Measurements from ENCODE around the gene ALDH1A2.
"Not testable (repeated sequence)": the region's sequence is repeated elsewhere in the genome, so short reads cannot be mapped to it uniquely, and the experiment has no call there.

ALDH1A2 gene

DNA sequence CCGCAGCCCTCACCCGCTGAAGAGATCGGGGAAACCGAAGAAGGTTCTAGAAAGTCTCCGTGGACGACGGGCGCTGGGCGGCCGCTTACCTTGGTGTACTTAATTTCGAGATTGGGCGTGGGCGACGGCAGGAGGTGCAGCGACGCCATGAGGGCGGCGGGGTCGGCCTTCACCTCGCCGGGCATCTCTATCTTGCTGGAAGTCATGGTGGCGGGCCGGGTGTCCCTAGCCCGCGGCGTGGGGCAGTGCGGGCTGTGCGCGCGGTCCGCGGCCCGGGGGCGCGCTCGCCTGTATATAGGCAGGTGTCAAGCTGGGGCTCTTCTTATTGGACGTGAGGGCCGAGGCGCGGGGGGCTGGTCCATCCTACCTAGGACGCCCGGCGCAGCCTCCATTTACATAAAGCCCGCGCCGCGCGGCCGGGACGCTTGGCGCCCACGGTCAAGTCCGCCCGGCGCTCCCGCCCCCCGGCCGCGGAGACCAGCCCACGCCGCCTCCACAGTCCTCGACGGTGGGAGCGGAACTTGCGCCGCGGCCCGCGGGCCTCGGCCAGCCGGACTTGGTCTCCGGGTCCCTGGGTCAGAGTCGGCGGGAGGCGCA is at the start of gene ALDH1A2:
ALDH1A2 (minus strand) TSS at position 267 of the 597 bp plus-strand sequence; CDS start at position 206, 61 bp downstream.
- DNase-seq = no peak

DNA sequence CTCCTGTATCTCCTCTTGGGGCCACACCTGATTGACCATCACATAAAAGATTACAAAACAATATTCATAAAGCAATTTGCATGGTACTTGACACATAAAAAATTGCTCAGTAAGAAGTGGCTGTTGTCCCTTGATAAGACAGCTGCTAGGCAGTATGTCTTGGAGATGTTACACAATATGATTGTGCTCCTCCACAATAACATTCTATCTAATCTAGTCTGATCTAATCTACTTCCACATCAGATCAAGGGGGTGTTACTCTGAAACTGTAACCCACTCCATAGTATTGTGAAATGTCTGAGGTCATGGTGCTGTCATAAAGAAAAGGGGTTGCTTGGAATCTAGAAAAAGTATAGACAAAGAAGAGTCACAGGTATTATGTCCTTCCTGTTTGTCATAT is 49.3 kb upstream of the ALDH1A2 start:
- no peak for DNase-seq

DNA sequence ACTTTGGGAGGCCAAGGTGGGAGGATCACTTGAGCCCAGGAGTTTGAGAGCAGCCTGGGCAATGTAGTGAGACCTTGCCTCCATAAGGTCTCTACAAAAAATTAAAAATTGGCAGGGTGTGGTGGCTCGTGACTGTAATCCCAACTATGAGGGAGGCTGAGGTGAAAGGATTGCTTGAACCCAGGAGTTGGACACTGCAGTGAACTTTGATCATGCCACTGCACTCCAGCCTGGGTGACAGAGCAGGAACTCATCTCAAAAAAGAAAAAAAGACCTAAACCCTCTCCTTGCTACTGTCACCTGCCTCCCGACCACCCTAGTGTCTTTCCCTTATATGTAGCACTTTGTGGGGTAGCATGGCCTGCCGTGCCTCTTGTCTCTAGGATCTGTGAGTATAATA is 48.9 kb upstream of the ALDH1A2 start:
- no peak for DNase-seq

DNA sequence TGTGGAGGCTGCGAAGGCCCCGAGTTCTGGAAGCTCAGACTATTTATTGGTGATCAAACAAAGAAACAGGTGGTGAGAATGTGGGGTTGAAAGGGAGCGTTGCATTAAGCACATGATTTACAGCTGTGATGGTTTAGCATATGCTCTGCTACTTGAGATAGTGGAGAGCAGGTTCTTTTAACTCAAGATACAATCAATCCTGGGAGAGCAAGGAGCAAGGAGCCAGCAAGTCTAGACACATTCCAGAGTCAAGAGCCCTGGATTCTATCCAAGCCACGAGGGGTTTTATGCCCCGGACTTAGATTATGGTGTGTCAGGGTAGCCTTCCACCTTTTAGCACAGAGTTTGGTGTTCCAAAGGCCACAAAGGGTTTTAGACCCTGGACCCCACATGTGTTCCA is 47.8 kb upstream of the ALDH1A2 start:
- not testable (repeated sequence) for DNase-seq

DNA sequence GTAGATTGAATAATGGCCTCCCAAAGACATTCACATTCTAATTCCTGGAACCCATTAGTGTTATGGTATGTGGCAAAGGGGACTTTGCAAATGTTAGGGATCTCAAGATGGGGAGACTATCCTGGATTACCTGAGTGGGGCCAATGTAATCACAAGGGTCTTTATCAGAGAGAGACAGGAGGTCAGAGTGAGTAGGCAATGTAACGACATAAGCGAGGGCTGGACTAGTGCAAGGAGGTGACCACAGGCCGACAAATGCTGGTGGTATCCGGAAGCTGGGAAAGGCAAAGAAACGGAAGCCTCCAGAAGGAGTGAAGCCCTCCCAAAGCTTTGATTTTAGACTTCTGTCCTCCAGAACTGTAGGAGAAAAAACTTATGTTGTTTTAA is 46.2 kb upstream of the ALDH1A2 start:
- no peak for DNase-seq

DNA sequence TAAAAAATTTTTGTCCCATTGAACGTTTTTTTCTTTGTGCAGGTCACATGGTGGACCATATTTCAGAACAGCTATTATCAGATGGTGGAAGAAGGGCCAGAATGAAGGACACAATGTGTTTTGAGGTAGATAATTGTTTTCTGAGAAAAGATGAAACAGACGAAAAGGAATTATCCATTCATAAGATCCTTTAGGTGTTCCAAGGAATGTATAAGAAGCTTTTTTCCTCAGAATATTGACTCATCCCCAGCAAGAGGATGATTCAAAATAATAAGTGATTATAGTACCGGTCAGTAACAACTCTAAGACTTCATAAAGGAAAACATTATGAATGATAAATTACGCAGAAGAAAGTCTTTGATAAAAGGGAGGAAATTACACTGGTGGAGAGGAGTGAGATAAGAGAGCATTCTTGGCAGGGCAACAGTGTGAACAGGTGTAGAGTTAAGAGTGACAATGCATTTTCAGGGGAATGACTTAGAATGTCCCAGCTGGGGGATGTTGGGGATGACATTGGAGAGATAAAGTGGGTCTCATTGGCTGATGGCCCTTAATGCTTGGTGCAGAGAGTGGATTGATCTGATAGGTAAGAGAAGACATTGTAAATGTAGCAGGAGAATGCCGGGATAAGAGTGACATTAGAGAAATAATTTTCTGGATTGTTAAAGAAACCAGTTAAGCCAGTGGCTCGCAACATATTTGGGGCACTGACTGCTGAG is 45.6 kb upstream of the ALDH1A2 start:
- no peak for DNase-seq

DNA sequence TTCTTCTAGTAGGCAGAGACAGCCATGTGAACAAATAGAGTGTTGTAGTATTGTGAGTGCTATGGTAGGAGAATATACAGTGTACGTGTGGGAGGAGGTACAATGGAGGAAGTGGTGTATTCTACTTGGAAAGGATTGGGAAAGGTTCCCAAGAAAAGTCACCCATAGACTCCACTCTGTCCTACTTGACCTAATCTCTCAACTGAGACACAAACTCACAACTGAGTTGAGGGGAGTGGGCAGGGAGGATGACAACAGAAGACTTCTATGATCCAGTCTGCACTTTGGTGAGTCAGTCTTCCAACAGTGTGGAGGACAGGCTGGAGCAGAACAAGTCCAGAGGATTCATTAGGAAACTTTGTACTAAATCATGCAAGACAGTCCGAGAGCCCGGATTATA is 43.9 kb upstream of the ALDH1A2 start:
- no peak for DNase-seq

DNA sequence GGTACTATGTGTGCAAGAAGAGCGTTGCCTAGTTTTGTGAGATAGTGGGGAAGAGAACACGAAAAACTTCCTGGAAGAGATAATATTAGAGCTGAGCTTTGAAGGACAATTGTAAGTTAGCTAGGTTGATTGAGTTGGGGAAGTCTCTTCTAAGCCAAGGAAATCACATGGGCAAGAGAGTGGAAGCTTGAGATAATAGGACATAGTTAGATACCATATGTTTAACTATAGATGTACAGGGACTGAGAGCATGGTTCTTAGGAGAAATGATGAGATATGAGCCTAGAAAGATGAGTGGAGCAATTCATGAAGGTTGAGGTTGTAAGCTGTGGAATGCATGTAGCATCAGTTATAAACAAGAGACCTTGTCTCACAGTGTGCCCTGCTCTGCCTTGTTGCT is 42.6 kb upstream of the ALDH1A2 start:
- DNase-seq = no peak

DNA sequence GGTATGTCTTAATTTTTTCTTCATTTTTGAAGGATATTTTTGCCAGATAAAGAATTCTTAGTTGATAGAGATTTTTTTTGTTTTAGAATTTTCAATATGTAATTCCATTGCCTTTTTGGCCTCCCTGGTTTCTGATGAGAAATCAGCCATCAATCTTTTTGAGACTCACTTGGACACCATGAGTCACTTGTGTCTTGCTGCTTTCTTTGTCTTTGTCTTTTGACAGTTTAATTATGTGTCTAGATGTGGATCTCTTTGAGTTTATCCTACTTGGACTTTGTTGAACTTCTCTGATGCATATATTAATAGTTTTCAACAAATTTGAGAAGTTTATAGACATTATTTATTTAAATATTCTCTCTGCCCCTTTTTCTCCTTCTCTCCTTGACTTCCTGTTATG is 38.0 kb upstream of the ALDH1A2 start:
- no peak for DNase-seq

DNA sequence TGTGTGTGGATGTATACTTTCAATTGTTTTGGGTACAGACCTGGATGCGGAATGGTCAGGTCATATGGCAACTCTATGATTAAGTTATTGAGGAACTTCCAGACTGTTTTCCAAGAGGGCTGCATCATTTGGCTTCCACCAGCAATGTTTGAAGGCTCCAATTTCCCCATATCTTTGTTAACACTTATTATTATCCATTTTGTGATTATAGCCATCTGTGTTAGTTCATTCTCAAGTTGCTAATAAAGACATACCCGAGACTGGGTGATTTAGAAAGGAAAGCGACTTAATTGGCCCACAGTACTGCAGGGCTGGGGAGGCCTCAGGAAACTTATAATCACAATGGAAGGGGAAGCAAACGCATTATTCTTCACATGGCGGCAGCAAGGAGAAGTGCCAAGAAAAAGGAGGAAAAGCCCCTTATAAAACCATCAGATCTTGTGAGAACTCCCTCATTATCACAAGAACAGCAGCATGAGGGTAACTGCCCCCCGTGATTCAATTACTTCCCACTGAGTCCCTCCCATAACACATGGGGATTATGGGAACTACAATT is 31.1 kb upstream of the ALDH1A2 start:
- no peak for DNase-seq

DNA sequence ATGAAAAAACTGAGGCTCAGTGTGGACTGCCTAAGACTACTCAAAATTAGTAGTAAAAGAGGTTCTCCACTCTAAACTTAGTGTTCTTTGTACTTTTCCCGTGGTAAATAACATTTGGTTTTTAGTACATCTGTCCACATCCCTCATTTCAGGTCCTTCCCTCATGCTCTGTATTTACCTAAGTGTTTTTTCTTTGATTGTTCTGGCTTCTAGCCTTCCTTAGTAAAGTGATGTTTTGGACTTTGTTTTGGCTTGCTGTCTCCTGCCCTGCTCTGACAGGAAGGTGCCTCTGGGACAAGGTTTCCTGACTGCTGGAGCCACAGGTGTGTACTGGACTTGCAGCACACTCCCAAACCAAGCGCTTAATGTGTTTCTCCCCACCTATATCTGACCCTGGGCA is 29.9 kb upstream of the ALDH1A2 start:
- DNase-seq = no peak

DNA sequence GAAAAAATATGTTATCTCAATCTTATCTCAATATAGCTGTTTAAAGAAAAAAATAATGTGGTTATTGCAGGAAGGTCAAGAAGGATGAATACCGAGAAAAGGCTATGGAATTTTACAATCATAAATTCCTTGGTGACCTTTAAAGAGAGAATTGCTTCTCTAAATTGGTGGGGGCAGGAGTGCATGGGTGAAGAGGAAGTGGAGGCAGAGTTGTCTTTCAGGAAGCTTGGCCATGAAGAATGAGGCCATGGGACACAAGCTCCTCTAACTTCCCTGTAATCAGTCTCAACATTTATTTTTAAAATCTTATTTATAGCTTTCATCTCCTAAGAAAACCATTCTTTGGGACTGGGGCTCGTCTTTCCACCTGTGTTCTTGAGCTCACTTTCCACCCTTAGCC is 22.4 kb upstream of the ALDH1A2 start:
- no peak for DNase-seq

DNA sequence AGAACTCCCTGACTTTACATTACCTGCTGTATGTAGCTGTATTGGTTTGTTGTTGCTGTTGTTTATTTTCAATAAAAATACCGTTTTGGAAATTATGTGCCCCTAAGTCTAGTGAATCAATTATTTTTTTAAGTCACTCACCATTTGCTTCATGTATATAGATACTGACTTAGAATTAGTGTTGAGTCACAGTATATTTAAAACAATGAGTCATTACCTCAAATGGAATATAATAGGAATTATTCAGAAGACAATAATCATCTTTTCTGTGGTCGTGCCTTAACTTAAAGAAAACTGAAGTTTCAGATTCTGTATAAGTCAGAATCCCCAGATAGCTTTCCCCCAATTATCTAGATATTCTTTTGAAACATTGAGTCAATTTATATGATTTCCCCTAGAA is 21.0 kb upstream of the ALDH1A2 start:
- DNase-seq = no peak

DNA sequence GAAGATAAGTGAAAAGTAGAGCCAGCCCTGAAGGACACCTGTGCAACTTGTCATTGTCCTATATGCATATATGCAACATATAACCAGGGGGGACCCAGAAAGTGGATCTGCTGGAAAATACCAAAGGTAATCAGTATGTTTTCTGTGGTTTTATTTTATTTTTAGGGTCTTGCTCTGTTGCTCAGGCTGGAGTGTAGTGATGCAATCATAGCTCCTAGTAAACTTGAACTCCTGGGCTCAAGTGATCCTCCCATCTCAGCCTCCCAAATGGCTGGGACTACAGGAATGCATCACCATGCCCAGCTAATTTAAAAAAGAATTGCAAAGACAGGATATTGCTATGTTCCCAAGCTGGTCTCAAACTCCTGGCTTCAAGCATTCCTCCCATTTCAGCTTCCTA is 18.0 kb upstream of the ALDH1A2 start:
- no peak for DNase-seq

DNA sequence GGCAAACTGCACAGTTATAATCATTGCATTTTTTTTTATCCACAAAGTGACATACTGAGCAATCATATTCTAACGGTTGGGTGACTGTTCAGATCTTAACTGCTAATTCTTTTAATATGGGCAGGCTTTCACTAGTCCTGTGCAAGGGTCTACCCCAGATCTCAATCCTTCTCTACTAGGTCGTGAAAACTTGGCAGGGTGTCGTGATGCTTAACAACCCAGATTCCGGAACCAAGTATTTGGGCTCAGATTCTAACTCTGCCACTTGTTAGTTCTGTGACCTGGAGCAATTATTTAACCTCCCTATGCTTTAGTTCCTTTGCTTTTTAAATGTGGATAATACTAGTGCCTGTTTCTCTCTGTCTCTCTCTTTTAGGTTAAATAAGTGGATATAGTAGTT is 16.4 kb upstream of the ALDH1A2 start:
- no peak for DNase-seq

DNA sequence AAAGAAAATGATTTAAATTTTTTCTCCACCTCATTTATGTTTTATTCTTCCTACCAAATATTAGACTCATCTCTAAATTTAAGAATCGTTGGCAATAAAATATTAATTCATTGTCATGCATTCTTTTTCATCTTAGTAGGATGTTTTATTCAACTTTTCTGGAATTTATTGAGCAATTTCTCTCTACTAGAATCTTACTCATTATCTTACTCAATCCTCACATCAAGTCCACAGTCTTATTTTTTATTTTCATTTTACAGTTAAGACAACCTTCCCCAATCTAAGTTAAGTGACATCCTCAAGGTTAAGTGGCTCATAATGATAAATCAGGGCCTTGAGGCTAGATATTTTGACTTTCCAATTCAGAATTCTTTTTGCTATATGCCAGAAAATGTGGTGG is 15.9 kb upstream of the ALDH1A2 start:
- no peak for DNase-seq

DNA sequence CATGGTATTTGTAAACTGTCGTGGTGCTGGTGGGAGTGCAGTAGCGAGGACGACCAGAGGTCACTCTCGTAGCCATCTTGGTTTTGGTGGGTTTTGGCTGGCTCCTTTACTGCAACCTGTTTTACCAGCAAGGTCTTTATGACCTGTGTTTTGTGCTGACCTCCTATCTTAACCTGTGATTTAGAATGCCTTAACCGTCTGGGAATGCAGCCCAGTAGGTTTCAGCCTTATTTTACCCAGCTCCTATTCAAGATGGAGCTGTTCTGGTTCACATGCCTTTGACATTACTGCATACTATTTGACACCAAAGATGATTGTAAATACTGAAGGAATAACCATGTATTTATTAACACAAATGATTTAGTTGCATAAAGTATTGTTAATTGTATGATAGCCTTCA is 15.4 kb upstream of the ALDH1A2 start:
- DNase-seq = not testable (repeated sequence)

DNA sequence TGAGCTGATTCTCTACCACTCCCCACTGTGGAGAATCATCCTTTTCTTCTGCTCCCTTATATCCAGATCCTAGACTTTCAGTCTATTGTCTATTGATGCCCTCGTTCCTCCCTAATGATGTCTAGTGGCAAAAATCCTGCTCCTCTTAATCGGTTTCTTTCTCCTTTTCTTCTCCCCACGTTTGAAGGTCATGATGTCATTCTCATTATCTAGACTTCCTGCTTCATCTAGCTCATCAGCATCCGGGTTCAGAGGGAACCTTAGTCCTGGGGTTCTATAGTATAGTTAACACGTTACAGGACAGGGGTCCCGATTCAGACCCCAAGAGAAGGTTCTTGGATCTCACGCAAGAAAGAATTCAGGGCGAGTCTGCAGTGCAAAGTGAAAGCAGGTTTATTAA is 14.9 kb upstream of the ALDH1A2 start:
- DNase-seq = no peak

DNA sequence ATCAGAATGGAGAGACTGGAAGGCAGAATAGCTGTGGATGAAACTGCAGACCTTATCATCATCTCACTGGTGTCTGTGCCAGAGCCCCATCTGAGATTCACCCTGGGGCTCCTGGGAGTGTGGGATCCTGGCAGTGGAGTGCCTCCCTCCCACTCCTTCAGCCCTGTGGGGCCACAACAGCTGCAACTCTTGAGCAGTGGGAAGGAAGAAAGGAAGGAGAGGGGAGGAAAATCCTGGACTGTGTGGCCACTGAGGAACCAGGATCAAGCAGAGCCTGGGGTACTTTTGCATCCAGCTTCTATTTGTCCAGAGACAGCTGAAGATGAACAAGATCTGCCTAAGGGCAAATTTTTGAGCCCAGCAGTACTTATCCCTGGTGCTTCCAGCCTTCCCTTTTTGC is 13.1 kb upstream of the ALDH1A2 start:
- DNase-seq = no peak

DNA sequence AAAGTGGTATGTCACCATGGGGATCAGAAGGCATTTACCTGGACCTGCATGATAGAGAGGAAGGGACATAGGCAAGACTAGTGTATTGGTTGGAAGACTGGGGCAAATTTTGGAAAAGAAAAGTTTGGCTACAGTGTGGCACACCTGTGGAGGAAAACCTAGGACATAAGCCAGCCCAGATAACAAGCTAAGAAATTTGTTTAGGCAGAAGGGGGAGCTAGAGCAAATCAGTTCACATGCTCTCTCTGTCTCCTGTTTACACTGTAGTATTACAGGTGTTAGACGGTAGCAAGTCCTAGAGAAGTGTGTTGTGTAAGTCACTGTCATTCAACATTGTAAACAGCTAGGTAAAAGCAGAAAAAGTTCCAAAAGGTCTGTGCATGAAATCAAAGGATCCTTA is 11.9 kb upstream of the ALDH1A2 start:
- DNase-seq = no peak

DNA sequence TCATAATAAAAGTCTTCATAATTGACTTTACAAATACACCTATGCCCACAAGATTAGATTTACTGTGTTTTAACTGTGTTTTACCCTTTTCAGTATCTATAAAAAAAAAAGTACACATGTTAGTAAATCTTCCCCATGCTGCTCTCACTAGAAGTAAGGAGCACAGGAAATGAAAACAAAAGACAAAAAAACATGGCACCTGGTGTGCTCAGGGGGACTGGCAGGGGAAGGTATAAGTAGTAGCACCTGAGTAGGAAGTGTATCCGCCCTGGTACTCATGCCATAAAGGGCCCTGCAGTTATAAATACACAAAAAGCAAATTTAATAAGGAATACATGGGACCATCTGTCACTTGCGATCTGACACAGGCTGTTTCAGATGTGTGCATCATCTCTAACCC is 8.9 kb upstream of the ALDH1A2 start:
- DNase-seq = no peak

DNA sequence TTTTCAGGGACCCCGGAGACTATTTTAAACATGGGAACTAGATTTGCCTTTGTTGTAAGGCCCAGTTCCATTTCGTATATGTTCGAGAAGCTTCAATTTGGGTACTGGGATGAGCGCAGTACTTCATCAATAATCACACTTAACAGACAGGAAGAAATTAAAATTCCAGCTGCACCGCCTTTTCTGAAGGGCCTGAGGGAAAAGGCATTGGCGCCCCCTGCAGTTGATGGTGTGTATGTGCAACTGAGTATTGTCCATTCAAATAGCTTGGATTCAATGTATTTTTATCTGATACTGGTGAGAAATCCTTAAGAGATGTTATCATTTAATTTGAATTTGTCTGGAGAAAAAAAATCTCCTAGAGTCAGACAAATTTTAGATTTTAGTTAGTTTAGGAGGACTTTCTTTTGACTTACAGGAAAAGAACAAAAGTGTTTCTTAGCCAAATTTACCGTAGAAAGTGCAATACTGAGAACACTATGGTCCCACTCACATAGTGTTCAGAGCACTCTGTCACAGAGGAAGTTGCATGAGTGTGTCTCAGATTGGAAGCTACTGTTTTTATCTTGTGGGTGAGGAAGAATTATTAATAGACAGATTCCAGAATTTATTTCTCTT is 5.4 kb upstream of the ALDH1A2 start:
- DNase-seq = peak in 1 of 6 experiments; percentile 24

DNA sequence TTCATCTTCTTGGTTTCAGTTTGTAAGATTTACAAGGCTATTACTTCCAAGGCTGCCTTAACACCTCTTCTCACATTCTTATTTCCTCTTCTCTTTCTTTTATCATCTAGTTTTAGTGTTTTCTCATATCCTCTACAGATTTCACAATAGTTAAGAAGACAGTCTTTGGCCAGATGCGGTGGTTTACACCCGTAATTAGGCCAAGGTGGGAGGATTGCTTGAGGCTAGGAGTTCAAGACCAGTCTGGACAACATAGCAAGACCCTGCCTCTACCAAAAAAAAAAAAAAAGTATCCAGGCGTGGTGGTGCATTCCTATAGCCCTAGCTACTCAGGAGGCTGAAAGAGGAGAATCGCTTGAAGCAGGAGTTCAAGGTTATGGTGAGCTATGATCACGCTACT is 3.5 kb upstream of the ALDH1A2 start:
- DNase-seq = no peak

Measured in stimulated activated naive CD4-positive, alpha-beta T cell (primary cell).